ENCODE data around the gene FNDC3A.
"Not testable (repeated sequence)": the region's sequence is repeated elsewhere in the genome, so short reads cannot be mapped to it uniquely, and the experiment has no call there.

FNDC3A gene

GRCh38 chr13:48998641-48999292, 23.1 kb downstream of the FNDC3A start:
- no peak for DNase-seq (ENCODE audit: extremely low spot score)
- TF ChIP-seq CTCF (IDR thresholded peaks at IDR 0.05; ENCODE audit: control extremely low read depth, extremely low read depth, low read depth, missing control alignments), result no peak

GRCh38 chr13:49000247-49000646, 24.5 kb downstream of the FNDC3A start:
- POLR2A ChIA-PET, result no interaction called here
- no peak for TF ChIP-seq CTCF (IDR thresholded peaks at IDR 0.05; ENCODE audit: control extremely low read depth, extremely low read depth, low read depth, missing control alignments)
- CTCF ChIA-PET, result no interaction called here
- no peak for DNase-seq (ENCODE audit: extremely low spot score)

More at GRCh38 chr13:48998641-48999292, 23.1 kb downstream of the FNDC3A start:
- CTCF ChIA-PET, result no interaction called here
- POLR2A ChIA-PET, result no interaction called here

DNA sequence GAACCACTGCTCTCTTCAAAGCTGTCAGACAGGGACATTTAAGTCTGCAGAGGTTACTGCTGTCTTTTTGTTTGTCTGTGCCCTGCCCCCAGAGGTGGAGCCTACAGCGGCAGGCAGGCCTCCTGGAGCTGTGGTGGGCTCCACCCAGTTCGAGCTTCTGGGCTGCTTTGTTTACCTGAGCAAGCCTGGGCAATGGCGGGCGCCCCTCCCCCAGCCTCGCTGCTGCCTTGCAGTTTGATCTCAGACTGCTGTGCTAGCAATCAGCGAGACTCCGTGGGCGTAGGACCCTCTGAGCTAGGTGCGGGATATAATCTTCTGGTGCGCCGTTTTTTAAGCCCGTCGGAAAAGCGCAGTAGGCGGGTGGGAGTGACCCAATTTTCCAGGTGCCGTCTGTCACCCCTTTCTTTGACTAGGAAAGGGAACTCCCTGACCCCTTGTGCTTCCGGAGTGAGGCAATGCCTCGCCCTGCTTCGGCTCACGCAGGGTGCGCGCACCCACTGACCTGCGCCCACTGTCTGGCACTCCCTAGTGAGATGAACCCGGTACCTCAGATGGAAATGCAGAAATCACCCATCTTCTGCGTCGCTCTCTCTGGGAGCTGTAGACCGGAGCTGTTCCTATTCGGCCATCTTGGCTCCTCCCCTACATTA, 43.4 kb downstream of the FNDC3A start:
- POLR2A ChIA-PET; DNase-seq (ENCODE audit: extremely low spot score); CTCF ChIA-PET: not testable (repeated sequence)

DNA sequence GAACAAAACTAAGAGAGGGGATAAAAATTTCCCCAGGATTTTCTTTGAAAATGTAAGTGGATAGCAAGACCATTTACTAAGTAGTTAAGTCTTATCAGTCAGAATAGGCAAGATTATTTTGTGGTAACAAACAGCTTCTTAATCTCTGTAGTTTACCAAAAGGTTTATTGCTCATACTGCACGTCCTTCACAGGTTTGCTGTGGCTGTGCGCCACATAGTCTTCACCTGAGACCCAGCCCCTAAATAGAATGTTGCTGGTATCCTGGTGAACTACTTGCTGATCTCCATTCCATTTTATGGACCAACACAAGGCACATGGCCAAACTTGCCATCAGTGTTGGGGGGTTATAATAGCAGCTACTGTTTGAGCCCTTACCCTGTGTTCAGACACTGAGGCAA, 44.6 kb downstream of the FNDC3A start:
- no peak for TF ChIP-seq CTCF (IDR thresholded peaks at IDR 0.05; ENCODE audit: control extremely low read depth, extremely low read depth, low read depth, missing control alignments)
- DNase-seq (ENCODE audit: extremely low spot score), result no peak
- ChIA-PET CTCF (interaction anchor here (0.7 to 1.4 kb wide), 4 partner anchors 8 to 49 kb away, joined by 3 to 4 read pairs (median 3); no protein-coding TSS in a partner anchor), POLR2A (no interaction called here)

DNA sequence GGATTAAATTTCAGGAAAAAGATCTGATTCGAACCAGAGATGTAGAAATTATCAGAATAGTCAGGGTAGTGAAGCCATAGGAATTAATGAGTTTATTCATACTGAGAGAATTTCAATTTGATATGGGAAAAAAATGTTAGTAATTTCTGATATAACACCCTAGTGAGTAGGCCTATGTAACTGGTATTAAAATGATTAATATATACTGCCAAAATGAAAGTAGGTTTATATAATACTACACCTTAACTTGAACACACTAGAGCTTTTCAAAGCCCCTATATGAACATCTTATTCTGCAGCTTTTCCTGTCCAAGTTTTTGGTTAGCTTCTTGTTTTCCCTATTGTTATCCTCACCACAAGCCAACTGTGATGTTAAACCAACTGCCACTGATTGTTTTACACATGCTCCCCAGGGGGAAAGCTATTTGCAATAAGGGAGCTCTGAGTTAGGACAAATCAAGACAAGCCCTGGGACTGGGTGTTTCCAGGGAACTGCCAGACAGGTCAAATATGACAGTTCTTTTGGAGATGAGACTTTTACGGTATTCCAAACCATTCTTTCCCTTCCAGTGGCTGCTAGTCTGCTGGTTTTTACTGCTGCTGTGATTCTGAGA, 45.3 kb downstream of the FNDC3A start:
- no peak for TF ChIP-seq CTCF (IDR thresholded peaks at IDR 0.05; ENCODE audit: control extremely low read depth, extremely low read depth, low read depth, missing control alignments)
- ChIA-PET CTCF (interaction anchor here (0.7 to 1.4 kb wide), 7 partner anchors 9 to 65 kb away, joined by 3 to 4 read pairs (median 3); no protein-coding TSS in a partner anchor), POLR2A (no interaction called here)
- DNase-seq (ENCODE audit: extremely low spot score), result no peak

DNA sequence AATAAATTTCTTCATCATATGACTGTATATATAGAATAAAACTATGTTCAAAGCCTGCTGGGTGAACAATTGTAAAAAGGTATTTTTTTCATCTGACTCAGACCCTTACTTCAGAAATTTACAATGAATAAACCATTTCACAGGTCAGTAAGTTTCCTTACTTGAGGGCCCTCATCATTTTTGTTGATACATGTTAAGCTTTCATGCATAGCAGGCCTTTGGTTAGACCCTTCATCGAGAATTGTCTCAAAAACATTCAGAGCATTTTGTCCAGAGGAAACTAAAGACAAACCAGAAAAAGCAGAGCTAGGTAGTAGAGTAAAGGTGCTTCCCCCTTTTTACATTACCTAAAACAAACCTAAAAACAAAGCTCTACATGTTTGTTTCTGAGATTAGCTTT, 46.2 kb downstream of the FNDC3A start:
- ChIA-PET CTCF (interaction anchor here (0.8 to 1.4 kb wide), 4 partner anchors 14 to 47 kb away, joined by 3 to 4 read pairs (median 3); no protein-coding TSS in a partner anchor), POLR2A (no interaction called here)
- DNase-seq (ENCODE audit: extremely low spot score), result no peak
- TF ChIP-seq CTCF (IDR thresholded peaks at IDR 0.05; ENCODE audit: control extremely low read depth, extremely low read depth, low read depth, missing control alignments), result no peak

All from GM10248 (cell line).